ENCODE results near the gene LSM7.
"Not testable (repeated sequence)": the region's sequence is repeated elsewhere in the genome, so short reads cannot be mapped to it uniquely, and the experiment has no call there.

Gene LSM7

DNA sequence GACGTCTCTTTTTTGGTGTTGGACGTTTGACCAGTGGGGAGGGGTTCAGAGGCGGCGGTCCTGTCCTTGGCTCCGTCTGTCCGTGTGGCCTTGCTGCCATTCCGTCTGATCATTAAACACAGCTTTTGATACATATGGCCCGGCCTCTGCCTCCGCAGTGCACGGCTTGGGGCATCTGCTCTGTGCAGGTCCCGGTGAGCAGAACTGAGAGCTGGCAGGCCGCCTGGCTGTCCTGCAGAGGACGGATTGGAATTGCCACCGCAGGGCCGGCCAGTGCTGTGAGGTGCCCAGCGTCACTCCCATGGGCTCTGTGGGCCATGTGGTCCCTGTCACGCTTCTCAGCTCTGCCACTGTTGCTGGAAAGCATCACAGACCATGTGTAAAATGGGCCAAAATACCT, 26.3 kb upstream of the LSM7 start:
- DNase-seq, result no peak

DNA sequence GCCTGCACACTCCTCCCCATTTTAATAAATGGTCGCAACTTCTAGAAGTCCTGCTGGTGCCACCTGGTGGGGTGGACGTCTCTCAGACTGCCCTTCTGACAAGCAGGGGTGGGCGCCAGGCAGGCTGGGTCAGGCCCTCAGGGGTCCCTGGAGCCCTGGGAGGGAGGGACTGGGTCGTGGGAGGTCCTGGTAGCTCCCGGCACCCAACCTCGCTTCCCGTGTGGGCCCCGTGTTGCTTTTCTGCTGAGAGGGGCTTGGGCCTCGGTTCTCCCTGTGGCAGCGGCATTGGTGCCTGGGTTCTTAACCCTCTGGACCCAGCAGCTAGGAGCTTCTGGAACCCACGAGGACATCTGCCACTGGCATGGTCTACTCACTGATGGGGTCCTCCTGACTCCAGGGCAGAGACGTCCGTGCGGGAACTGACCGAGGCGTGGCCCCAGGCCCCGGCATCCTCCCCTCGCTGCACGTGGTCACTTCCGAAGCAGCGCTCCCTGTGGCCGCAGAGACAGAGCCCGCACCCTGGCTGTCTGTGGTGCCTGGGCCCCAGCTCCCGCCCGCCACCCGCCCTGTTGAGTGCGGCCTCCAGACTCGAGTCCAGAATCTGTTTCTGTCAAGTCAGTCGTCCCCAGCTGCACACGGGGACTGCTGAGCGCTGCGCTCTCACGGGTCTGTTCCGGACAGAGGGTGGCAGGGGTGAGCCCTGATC, 25.7 kb upstream of the LSM7 start:
- DNase-seq, result no peak

DNA sequence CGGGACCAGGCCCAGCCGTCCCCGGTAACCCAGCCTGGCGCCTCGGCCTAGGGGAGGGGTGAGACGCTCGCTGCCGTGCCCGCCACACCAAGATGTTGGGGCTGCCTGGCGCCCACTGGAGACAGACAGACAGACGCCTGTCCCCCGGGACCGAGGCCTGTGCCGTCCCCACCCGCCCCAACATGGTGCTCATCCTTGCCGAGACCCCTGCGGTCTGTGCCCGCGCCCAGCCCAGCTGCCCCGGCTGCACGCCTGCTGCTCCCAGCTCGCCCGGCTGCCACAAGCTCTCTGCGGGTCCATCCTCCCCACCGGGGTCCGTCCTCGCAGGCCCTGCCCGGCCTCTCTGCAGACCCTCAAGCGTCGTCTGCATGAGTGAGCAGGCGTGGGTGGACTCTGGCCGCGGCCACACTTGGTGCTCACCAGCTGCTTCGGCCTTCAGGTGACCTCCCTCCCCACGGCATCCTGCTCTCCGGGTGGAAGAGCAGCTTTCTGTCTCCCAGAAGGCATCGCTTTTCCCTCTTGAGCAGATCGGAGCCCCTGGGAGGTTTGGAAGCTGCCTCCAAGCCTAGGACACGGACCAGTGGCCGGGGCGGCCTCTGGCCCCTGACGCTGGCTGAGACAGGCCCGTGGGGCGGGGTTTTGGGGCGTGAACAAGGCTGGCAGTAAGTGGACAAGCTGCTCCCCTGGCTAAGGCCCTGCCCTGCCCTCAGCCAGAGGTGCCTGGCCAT, 24.9 kb upstream of the LSM7 start:
- DNase-seq, result no peak

DNA sequence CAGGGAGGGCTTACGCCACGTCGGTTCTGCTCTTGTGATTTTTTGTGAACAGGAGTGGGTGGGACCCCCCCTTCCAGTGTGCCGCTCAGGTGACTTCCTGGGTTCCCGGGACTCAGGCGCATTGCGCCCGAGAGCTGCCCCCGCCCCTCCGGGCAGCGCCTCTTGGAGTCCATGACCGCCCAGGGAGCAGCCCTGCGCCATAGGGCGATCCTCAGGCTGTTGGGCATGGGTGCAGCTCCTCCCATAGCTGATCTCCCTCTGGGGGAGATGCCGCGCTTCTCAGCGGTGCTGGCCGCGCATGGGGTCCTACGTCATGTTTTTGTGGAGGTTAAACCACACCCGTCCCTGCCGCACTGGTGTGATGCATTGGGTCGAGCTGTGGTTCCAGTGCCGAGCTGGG, 23.7 kb upstream of the LSM7 start:
- no peak for DNase-seq

DNA sequence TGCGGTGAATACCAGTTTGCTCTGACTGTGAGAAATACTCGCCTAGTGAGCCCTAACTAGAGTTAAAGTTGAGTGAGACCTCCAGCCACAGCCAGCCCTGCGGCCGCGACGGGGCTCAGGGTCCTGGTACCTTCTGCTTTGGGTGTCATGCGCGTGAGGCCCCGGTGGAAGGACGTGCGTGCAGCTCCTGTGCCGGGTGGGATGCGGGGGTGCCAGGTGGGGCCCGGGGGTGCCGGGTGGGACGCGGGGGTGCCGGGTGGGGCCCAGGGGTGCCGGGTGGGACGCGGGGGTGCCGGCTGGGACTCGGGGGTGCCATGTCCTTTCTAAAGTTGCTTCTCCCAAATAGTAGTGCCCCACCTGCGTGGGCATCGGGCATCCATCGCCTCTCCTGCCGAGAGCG, 23.2 kb upstream of the LSM7 start:
- DNase-seq, result no peak

DNA sequence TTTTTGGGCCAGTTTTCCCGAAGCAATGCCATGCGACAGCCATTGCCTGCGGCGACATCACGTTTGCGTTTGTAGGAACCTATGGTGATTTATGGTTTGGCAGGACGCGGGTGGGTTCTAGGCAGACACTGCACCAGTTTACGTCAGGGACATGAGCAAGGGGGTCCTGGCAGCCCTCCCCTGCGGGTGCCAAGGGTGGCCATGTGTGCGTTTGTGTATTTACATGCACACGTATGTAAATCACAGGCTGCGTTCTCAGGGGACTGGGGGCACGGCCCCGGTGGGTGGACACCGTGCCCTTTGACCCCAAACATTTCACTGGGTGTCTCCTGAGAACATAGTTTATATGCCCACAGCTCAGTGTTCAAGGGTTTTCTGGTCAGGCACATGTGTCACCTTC, 22.3 kb upstream of the LSM7 start:
- no peak for DNase-seq

DNA sequence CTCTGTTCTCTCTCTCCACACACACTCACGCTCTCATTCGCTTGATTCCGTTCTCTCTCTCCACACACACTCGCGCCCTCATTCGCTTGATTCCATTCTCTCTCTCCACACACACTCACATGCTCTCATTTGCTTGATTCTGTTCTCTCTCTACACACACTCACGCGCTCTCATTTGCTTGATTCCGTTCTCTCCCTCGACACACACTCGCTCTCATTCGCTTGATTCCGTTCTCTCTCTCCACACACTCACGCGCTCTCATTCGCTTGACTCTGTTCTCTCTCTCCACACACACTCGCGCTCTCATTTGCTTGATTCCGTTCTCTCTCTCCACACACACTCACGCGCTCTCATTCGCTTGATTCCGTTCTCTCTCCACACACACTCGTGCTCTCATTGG, 21.4 kb upstream of the LSM7 start:
- not testable (repeated sequence) for DNase-seq

DNA sequence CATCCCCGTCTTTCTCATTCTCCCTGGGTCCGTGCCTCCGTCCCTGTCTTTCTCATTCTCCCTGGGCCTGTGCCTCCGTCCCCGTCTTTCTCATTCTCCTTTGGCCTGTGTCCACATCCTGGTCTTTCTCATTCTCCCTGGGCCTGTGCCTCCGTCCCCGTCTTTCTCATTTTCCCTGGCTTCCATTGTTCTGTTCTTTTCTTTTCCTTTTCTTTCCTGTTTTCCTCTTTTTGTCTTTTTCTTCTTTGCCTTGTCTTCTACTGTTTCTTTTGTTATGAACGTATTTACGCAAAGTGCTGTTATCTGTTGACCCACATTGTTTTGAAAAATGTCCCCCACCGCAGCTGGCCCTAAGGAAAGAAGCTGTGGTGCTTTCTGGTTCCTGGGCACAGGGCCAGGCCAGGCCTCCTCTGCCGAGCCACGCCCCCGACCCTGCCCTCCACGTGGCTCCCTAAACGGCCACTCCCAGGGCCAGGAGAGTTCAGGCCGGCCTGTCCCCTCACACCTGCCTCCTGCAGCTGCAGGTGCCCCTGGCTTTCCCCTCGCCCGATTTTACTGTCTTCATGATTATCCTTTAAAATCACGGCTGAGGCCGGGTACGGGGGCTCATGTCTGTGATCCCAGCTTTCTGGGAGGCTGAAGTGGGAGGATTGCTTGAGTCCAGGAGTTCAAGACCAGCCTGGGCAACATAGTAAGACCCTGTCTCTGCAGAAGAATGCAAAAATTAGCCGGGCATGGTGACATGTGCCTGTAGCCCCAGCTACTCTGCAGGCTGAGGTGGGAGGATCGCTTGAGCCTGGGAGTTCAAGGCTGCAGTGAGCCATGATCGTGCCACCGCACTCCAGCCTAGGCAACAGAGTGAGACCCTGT, 17.6 kb upstream of the LSM7 start:
- no peak for DNase-seq

DNA sequence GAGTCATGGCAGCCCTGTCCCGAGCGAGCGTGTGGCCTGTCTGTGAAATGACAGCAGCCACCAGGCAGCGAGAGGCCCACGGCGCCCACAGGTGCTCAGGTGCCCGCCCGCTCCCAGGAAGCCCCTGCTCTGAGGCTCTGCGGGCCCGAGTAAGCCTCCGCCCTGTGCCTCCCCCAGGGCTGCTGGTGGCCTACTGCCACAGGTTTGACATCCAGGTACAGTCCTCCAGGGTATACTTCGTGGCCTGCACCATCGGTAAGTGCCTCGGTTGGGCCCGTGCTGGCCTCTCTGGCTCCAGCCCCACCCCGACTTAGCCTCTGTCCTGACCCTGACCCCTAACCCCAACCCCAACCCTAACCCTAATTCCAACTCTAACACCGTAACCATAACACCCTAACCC, 16.7 kb upstream of the LSM7 start:
- DNase-seq, result no peak

DNA sequence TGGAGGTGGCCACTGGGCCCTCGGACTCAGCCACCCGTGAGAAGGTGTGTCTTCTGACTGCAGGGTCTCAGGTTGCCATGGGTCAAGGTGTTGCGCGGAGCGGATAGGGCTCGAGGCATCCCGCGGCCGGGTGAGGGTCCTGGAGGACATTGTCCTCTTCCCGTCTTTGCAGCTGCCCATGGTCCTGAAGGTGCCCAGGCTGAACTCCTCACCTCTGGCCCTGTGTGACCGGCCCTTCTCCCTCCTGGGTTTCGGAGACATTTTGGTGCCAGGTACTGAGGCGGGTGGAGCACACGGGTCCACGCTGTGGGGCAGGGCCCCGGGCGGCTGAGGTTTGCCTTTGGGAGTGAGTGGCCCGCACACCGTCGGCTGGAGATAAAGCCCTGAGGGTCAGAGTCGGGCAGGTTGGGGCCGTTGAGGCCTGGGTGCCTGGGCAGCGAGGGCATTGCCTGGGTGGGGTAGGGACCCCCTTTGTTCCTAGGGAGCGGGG, 16.0 kb upstream of the LSM7 start:
- no peak for DNase-seq

DNA sequence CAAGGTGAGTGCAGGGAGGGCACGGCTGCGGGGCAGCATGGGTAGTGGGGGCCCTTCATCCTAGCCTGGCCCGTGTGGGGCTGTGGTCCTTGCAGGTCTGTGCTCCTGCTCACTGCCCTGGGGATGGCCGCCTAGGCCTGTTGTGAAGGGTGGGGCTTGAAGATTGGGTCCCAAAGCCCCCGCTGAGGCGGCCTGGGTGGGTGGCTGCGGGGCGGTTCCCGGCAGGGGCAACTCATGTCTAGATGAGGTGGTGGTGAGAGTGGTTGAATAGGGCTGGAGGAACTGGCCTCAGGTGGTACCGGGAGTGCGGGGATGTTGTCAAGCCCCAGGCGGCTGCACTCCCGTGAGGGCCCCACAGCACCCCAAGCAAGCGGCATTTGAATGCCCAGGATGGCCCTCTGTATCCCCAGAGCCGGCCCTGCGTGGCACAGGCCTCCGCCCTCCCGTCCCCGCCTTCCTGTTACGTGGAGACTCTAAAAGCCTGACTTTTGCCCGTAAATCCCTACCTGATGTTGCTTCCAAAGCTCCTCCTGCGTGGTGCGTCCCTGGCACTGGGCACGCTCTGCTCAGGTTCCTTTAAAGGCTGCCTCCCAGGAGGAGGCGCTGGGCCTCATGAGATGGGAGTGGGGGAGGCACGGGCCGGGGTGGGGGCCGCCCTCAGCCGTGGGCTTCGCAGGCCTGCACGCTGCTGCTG, 15.1 kb upstream of the LSM7 start:
- DNase-seq, result no peak

DNA sequence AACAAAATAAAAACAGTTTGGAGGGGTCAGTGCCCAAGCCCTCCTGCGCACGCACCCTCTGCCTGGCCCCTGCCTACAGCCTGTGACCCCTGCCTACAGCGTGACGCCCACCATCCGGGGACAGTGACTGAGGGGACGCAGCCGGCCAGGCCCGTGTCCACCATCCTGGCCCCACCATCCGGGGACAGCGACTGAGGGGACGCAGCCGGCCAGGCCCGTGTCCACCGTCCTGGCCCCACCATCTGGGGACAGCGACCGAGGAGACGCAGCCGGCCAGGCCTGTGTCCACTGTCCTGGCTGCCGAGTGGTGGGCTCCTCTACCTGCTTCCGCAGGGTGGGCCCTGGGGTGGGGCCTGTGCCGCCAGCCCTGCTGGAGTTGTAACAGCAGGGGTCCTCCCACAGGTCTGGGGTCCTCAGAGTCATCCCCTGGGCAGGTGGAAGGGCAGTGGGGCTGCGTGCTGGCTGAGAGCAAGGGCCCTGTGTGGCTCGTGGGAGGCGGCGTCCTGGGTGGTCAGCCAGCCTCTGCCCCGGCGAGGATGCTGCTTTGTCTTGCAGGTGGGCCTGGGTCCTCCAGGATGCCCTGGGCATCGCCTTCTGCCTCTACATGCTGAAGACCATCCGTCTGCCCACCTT, 14.4 kb upstream of the LSM7 start:
- DNase-seq, result no peak

DNA sequence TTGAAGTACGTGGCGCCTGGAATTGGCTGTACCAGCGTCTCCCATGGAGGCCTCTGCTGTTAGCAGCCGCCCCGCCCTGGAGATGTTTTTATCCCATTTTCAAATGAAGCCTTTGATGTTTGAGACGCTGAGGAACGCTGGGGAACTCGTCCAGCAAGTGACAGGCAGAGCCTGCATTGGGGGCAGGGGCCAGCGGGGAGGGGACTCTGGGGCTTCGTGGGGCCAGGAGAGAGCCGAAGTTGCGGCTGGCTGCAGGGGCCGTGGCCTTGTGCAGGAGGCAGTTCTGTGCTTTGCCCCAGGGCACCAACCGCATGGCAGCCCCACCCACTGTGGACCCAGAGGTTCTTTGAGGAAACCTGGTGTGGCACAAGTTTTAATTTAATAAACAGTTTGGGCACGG, 13.6 kb upstream of the LSM7 start:
- no peak for DNase-seq

DNA sequence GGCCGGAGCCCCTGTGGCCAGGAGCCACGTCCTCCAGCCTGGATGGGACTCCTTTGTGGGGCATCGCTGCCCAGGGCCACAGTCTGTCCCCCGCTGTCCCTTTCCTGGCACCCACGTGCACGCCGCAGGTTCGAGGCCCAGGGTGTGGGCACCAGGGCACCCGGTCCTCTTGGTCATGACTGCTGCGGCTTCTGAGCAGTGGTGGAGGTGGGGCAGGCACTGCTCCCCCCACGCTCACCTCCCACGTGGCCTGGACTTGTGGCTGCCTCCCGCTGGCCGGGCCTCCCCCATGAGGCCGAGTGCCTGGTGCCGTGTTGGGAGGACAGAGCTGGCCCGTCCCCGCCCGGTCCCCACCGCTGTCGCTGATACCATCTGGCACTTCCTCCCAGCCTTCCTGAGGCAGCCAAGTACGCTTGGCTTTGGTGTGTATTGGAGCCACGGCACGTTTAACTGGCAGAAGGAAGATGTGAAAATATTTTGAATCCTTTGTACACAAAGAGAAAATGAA, 12.9 kb upstream of the LSM7 start:
- DNase-seq, result no peak

DNA sequence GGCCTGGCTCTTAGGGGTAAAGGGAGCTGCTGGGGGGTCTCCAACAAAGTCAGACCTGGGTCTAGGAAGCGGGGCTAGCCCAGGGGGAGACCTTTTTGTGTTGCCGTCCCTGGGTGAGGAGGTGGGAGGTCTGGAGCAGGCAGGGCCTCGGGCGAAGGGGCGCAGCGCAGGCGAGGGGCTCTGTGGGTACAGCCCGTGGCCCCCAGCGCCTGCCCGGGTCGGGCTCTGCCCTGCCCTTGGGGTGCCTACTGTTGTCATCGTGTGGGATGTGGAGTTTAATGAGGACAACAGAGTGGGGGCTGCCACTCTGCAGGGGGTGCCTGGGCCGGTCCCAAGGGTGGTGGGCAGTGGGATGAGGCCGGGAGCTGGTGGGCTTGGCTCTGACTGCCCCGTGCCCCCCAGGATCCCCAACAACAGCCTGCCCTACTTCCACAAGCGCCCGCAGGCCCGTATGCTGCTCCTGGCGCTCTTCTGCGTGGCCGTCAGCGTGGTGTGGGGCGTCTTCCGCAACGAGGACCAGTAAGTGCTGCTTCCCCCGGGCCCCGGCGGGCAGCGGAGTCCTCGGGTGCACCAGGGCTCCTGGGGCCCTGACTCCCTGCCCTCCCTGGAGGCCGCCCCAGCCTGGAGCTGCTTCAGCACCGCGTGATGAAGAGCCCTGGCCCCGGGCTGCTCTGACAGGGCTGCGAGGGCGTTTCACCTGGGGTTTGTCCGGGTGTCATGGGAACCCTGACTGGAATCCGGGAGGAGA, 12.3 kb upstream of the LSM7 start:
- no peak for DNase-seq

DNA sequence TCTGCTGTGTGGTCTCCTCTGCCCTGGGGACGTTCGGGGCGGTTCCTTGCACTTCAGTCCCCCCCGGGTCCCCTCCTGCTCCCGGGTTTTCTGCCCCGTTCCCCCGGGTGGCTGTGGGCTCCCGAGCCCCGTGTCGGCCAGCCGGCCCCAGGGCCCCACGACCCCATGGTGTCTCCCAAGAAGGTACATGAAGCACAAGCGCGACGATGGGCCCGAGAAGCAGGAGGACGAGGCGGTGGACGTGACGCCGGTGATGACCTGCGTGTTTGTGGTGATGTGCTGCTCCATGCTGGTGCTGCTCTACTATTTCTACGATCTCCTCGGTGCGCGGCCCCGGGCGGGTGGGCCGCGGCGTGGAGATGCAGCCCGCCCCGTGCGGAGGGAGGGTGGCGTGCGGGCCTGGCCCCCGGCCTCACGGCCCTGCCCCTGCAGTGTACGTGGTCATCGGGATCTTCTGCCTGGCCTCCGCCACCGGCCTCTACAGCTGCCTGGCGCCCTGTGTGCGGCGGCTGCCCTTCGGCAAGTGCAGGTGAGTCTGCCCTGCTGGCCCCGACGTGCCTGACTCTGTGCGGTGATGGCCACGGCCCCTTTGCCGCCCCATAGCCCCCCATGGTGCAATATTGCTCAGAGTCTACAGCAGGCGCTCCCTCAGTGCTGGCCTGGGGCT, 11.4 kb upstream of the LSM7 start:
- no peak for DNase-seq

DNA sequence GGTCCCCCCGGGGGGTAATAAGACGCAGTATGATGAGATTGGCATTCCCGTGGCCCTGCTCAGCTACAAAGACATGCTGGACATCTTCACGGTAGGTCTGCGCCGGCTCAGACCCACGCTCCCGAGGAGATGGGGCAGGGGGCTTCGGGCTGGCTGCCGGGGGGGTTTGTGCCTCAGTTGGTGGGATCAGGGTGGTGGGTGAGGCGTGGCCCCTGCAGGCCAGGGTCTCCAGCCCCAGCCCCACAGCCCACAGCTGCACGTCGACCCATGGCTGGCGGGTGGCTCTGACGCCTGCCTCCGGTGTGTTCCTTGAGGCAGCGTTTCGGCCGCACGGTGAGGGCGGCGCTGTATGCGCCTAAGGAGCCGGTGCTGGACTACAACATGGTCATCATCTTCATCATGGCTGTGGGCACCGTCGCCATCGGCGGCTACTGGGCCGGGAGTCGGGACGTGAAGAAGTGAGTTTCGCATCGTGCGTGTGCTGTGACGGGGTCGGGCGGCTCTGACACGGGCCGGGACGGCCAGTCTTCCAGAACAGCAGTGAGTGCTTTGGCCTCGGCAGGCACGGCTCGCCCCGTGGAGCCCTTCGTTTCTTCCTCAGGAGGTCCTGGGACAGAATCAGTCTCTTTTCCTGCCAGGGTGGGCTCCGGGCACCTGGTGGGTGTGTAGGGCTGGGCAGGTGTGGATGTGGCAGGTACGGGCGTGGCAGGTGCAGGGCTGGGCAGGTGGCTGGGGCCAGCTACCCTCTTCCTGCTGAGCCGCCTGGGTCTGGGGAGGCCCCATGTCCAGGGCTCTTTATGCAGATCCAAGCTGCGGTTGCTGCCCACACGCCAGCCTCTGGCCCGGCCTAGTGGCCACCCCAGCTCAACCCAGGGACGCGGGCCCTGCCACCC, 10.6 kb upstream of the LSM7 start:
- no peak for DNase-seq

DNA sequence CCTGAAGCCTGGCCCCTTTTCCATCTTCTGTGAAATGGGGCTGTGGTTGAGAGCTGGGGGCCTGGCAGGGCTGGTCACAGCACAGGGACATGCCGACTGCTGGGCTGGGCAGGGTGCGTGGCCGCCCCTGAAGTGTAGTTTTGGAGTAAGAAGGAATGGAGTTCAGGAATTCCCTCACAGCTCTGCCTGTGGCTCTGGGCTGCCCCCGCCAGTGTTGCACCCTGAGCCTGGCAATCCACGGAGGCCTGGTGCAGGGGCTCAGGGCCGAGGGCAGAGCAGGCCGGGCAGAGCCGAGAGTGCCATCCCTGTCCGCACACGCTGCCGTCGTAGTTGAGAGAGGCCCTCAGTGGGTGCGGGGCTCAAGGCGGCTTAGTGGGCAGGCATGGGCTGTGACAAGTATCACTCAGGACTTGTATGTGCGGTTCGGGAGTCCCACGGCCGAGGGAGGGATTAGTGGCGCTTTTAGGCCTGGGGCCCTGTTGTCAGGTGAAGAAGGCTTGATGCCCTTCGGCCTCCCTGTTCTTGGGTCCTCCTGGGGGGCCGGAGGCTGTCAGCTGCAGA, 9.7 kb upstream of the LSM7 start:
- no peak for DNase-seq

DNA sequence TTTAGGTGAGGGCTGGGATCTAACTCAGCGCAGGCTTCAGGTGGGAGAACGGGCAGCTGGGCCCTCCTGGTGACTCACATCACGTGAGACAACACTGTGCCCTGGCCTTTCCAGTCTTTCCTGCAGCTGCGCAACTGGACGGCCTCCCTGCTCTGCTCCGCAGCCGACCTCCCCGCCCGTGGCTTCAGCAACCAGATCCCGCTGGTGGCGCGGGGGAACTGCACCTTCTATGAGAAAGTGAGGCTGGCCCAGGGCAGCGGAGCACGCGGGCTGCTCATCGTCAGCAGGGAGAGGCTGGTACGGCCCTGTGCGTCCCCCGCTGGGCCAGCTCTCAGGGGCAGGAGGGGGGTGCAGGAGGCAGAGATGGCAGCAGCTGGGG, 8.9 kb upstream of the LSM7 start:
- no peak for DNase-seq
